ENCODE results near the gene CCDC170. TPM values are rescaled to one million over a fixed set of nuclear protein-coding genes. Genes with fewer than 3 reads are reported as not detected.

Gene CCDC170
- total RNA-seq, 1 donor from 2014 or later, result 0.14 TPM

DNA sequence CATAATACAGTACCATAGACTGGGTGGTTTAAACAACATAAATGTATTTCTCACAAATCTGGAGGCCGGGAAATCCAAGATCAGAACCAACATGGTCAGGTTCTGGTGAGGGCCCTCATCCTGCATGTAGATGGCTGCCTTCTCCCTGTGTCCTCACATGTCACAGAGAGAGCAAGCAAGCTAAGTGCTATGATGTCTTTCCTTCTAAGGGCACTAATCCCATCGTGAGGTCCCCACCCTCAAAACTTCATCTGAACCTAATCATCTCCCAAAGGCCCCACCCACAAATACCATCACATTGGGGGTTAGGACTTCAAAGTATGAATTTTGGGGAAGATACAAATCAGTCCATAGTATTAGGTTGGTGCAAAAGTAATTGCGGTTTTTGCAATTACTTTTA lies 56.8 kb downstream of the CCDC170 start:
- H3K36me3 Mint-ChIP-seq (ENCODE audit: low read depth, unreplicated experiment), result no peaks in the 10 kb centered on the region
- H3K4me3 ChIP-seq (ENCODE audit: insufficient read depth, low read depth, low read length), result no peak overlapping the region
- no peaks in the 10 kb centered on the region for H3K79me2 ChIP-seq (ENCODE audit: insufficient read depth, low read length)
- H4K20me1 ChIP-seq (ENCODE audit: insufficient read depth, low read length), result no peaks in the 10 kb centered on the region
- H3K9me3 ChIP-seq (ENCODE audit: insufficient read depth, low read depth, low read length), result no peaks in the 10 kb centered on the region
- H3K27me3 Mint-ChIP-seq (ENCODE audit: low read depth, unreplicated experiment), result no peaks in the 10 kb centered on the region
- H3K4me3 Mint-ChIP-seq (ENCODE audit: unreplicated experiment), result no peak overlapping the region
- TF ChIP-seq EZH2 (IDR thresholded peaks at IDR 0.05; ENCODE audit: insufficient read depth, low read length), result no peak
- TF ChIP-seq, protein P1, sequence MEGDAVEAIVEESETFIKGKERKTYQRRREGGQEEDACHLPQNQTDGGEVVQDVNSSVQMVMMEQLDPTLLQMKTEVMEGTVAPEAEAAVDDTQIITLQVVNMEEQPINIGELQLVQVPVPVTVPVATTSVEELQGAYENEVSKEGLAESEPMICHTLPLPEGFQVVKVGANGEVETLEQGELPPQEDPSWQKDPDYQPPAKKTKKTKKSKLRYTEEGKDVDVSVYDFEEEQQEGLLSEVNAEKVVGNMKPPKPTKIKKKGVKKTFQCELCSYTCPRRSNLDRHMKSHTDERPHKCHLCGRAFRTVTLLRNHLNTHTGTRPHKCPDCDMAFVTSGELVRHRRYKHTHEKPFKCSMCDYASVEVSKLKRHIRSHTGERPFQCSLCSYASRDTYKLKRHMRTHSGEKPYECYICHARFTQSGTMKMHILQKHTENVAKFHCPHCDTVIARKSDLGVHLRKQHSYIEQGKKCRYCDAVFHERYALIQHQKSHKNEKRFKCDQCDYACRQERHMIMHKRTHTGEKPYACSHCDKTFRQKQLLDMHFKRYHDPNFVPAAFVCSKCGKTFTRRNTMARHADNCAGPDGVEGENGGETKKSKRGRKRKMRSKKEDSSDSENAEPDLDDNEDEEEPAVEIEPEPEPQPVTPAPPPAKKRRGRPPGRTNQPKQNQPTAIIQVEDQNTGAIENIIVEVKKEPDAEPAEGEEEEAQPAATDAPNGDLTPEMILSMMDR (IDR thresholded peaks at IDR 0.05; ENCODE audit: insufficient read depth, low read depth, low read length), result no peak
- H3K4me1 Mint-ChIP-seq (ENCODE audit: low read depth, unreplicated experiment), result no peaks in the 10 kb centered on the region
- FAIRE-seq (no peak), DNase-seq (ENCODE audit: low read depth) (no peak)
- H3K36me3 ChIP-seq (ENCODE audit: insufficient read depth, low read length), result no peaks in the 10 kb centered on the region
- no peak overlapping the region for H3K4me2 ChIP-seq (ENCODE audit: low read length)
- H3K27me3 ChIP-seq (ENCODE audit: insufficient read depth, low read length), result no peaks in the 10 kb centered on the region
- no peak overlapping the region for H2AFZ ChIP-seq (ENCODE audit: low read depth, low read length)
- peaks cover 4% of the 10 kb centered on the region for H3K9me3 Mint-ChIP-seq (ENCODE audit: unreplicated experiment)
- no peak overlapping the region for H3K27ac Mint-ChIP-seq (ENCODE audit: unreplicated experiment)
- H3K4me1 ChIP-seq (ENCODE audit: insufficient read depth, low read length), result no peaks in the 10 kb centered on the region
- no peak overlapping the region for H3K27ac ChIP-seq (ENCODE audit: low read depth, low read length)
- H3K9ac ChIP-seq (ENCODE audit: low read length), result no peak overlapping the region

DNA sequence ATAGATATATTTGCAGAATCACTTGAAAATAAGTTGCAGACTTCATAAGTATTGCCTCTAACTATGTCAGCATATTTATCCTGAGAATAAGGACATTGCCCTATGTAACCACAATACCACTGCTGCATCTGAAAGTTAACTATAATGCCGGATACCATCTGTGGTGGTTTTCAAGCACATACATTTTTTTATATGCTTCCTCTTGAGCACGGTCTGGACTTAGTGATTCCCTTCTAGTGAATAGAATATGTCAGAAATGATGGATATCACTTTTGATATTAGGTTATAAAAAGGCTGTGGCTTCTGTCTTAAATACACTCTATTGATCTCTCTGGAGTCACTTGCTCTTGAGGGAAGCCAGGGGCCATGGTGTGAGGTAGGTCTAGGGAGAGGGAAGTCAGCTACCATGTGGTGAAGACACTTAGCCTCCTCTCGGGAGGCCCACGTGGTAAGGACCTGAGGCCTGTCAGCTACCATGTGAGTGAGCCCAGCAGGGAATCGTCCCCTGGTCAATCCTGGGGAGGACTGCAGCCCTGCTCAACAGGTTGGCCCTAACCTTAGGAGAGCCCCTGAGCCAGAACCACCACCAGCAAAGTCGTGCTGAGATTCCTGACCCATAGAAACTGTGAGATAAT lies 57.5 kb downstream of the CCDC170 start:
- Mint-ChIP-seq H3K9me3 (ENCODE audit: unreplicated experiment) (peaks cover 4% of the 10 kb centered on the region), H3K4me3 (ENCODE audit: unreplicated experiment) (no peak overlapping the region), H3K36me3 (ENCODE audit: low read depth, unreplicated experiment) (no peaks in the 10 kb centered on the region), H3K27me3 (ENCODE audit: low read depth, unreplicated experiment) (no peaks in the 10 kb centered on the region), H3K4me1 (ENCODE audit: low read depth, unreplicated experiment) (no peaks in the 10 kb centered on the region), H3K27ac (ENCODE audit: unreplicated experiment) (no peak overlapping the region)
- no peak overlapping the region for H3K27ac ChIP-seq (ENCODE audit: low read depth, low read length)
- no peak overlapping the region for H3K9ac ChIP-seq (ENCODE audit: low read length)
- H3K4me3 ChIP-seq (ENCODE audit: insufficient read depth, low read depth, low read length), result no peak overlapping the region
- no peak for TF ChIP-seq EZH2 (IDR thresholded peaks at IDR 0.05; ENCODE audit: insufficient read depth, low read length)
- no peaks in the 10 kb centered on the region for H3K9me3 ChIP-seq (ENCODE audit: insufficient read depth, low read depth, low read length)
- no peaks in the 10 kb centered on the region for H4K20me1 ChIP-seq (ENCODE audit: insufficient read depth, low read length)
- DNase-seq (ENCODE audit: low read depth) (no peak), FAIRE-seq (no peak)
- H3K79me2 ChIP-seq (ENCODE audit: insufficient read depth, low read length), result no peaks in the 10 kb centered on the region
- H2AFZ ChIP-seq (ENCODE audit: low read depth, low read length), result no peak overlapping the region
- H3K4me1 ChIP-seq (ENCODE audit: insufficient read depth, low read length), result no peaks in the 10 kb centered on the region
- H3K27me3 ChIP-seq (ENCODE audit: insufficient read depth, low read length), result no peaks in the 10 kb centered on the region
- no peak overlapping the region for H3K4me2 ChIP-seq (ENCODE audit: low read length)
- H3K36me3 ChIP-seq (ENCODE audit: insufficient read depth, low read length), result no peaks in the 10 kb centered on the region

DNA sequence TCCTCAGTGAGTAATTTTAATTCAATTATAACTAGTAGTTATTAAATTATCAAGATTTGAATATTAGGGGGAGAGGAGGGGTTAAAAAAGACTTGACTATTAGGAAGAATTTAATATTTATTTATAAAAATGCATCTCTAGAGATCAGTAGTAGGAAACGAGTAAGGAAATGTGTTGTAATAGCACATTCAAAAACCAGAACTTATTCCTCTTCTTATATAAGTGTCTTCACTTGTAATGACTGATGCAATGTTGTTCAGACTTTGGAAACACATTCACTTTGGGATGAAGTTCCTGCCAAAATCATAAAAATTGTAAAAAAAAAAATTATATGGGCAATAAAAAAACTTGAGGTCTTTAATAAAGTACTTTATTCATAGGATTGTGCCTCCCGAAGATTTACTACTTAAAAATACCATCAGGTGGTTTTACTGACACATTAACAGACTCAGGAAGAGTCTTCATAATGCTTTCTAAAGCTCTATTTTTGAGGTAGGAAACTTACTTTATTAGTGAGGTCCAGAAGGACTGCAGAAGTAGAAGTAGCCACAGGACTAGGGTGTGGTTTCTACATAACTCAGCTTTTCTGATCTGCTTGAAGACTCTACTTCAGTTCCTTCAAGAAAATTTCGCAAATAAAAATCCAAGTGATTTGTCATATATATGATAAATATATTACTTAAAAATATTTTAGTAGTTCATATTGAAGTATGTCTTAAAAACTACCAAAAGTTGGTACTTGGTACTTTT lies 59.8 kb downstream of the CCDC170 start:
- no peak overlapping the region for H3K27ac ChIP-seq (ENCODE audit: low read depth, low read length)
- H3K4me2 ChIP-seq (ENCODE audit: low read length), result no peak overlapping the region
- H3K27ac Mint-ChIP-seq (ENCODE audit: unreplicated experiment), result no peak overlapping the region
- DNase-seq (ENCODE audit: low read depth) (no peak), FAIRE-seq (no peak)
- no peak for TF ChIP-seq EZH2 (IDR thresholded peaks at IDR 0.05; ENCODE audit: insufficient read depth, low read length)
- TF ChIP-seq, protein P1 (IDR thresholded peaks at IDR 0.05; ENCODE audit: insufficient read depth, low read depth, low read length), result no peak
- H3K36me3 Mint-ChIP-seq (ENCODE audit: low read depth, unreplicated experiment), result no peaks in the 10 kb centered on the region
- H3K4me3 ChIP-seq (ENCODE audit: insufficient read depth, low read depth, low read length), result no peak overlapping the region
- H3K27me3 Mint-ChIP-seq (ENCODE audit: low read depth, unreplicated experiment), result no peaks in the 10 kb centered on the region
- peaks cover 10% of the 10 kb centered on the region for H3K9me3 Mint-ChIP-seq (ENCODE audit: unreplicated experiment)
- H3K9me3 ChIP-seq (ENCODE audit: insufficient read depth, low read depth, low read length), result no peaks in the 10 kb centered on the region
- no peak overlapping the region for H2AFZ ChIP-seq (ENCODE audit: low read depth, low read length)
- no peaks in the 10 kb centered on the region for H3K27me3 ChIP-seq (ENCODE audit: insufficient read depth, low read length)
- H3K79me2 ChIP-seq (ENCODE audit: insufficient read depth, low read length), result no peaks in the 10 kb centered on the region
- no peaks in the 10 kb centered on the region for H3K4me1 Mint-ChIP-seq (ENCODE audit: low read depth, unreplicated experiment)
- H3K9ac ChIP-seq (ENCODE audit: low read length), result no peak overlapping the region
- no peaks in the 10 kb centered on the region for H3K36me3 ChIP-seq (ENCODE audit: insufficient read depth, low read length)
- H3K4me1 ChIP-seq (ENCODE audit: insufficient read depth, low read length), result no peaks in the 10 kb centered on the region
- no peaks in the 10 kb centered on the region for H4K20me1 ChIP-seq (ENCODE audit: insufficient read depth, low read length)
- no peak overlapping the region for H3K4me3 Mint-ChIP-seq (ENCODE audit: unreplicated experiment)
